ENCODE measurements around the gene WDFY1.

Gene WDFY1

GRCh38 chr2:223944703-223945531, at the start of gene WDFY1:
Gene WDFY1, minus strand, starts transcription at chr2:223945335. Its CDS starts 51 bp downstream, at chr2:223945284.
- in situ Hi-C loops (cut with MboI; ENCODE audit: low sequenced_read_pairs), result no loop called here

- in situ Hi-C loops (cut with MboI; ENCODE audit: low sequenced_read_pairs), result loop anchor here (10.0 kb wide), 1 partner anchor 270 kb away; no protein-coding TSS in a partner anchor
Observed at GRCh38 chr2:223994562-223995162, 49.5 kb upstream of the WDFY1 start.

GRCh38 chr2:223993634-223994232, 48.6 kb upstream of the WDFY1 start:
- in situ Hi-C loops (cut with MboI; ENCODE audit: low sequenced_read_pairs), result loop anchor here (10.0 kb wide), 1 partner anchor 271 kb away; no protein-coding TSS in a partner anchor

GRCh38 chr2:223991611-223992010, 46.5 kb upstream of the WDFY1 start:
- in situ Hi-C loops (cut with MboI; ENCODE audit: low sequenced_read_pairs), result loop anchor here (10.0 kb wide), 1 partner anchor 273 kb away; no protein-coding TSS in a partner anchor

GRCh38 chr2:223989856-223990232, 44.7 kb upstream of the WDFY1 start:
- in situ Hi-C loops (cut with MboI; ENCODE audit: low sequenced_read_pairs), result loop anchor here (10.0 kb wide), 2 partner anchors 275 to 655 kb away; no protein-coding TSS in a partner anchor

GRCh38 chr2:223989206-223989855, 44.2 kb upstream of the WDFY1 start:
- in situ Hi-C loops (cut with MboI; ENCODE audit: low sequenced_read_pairs), result loop anchor here (10.0 kb wide), 1 partner anchor 655 kb away; no protein-coding TSS in a partner anchor

GRCh38 chr2:223981241-223981640, 36.1 kb upstream of the WDFY1 start:
- in situ Hi-C loops (cut with MboI; ENCODE audit: low sequenced_read_pairs), result loop anchor here (10.0 kb wide), 1 partner anchor 664 kb away; no protein-coding TSS in a partner anchor

GRCh38 chr2:223980803-223981202, 35.7 kb upstream of the WDFY1 start:
- in situ Hi-C loops (cut with MboI; ENCODE audit: low sequenced_read_pairs), result loop anchor here (10.0 kb wide), 1 partner anchor 664 kb away; no protein-coding TSS in a partner anchor

GRCh38 chr2:223980397-223980735, 35.2 kb upstream of the WDFY1 start:
- in situ Hi-C loops (cut with MboI; ENCODE audit: low sequenced_read_pairs), result loop anchor here (10.0 kb wide), 1 partner anchor 664 kb away; no protein-coding TSS in a partner anchor

- in situ Hi-C loops (cut with MboI; ENCODE audit: low sequenced_read_pairs), result loop anchor here (10.0 kb wide), 1 partner anchor 665 kb away; no protein-coding TSS in a partner anchor
Observed at GRCh38 chr2:223979730-223980396, 34.7 kb upstream of the WDFY1 start.

- in situ Hi-C loops (cut with MboI; ENCODE audit: low sequenced_read_pairs), result no loop called here
Observed at GRCh38 chr2:223978451-223978850, 33.3 kb upstream of the WDFY1 start.

GRCh38 chr2:223976635-223977226, 31.6 kb upstream of the WDFY1 start:
- in situ Hi-C loops (cut with MboI; ENCODE audit: low sequenced_read_pairs), result no loop called here

GRCh38 chr2:223973606-223974005, 28.5 kb upstream of the WDFY1 start:
- in situ Hi-C loops (cut with MboI; ENCODE audit: low sequenced_read_pairs), result no loop called here

- in situ Hi-C loops (cut with MboI; ENCODE audit: low sequenced_read_pairs), result no loop called here
Observed at GRCh38 chr2:223972656-223973102, 27.5 kb upstream of the WDFY1 start.

GRCh38 chr2:223971731-223972130, 26.6 kb upstream of the WDFY1 start:
- in situ Hi-C loops (cut with MboI; ENCODE audit: low sequenced_read_pairs), result no loop called here

GRCh38 chr2:223970343-223971128, 25.4 kb upstream of the WDFY1 start:
- in situ Hi-C loops (cut with MboI; ENCODE audit: low sequenced_read_pairs), result no loop called here

- in situ Hi-C loops (cut with MboI; ENCODE audit: low sequenced_read_pairs), result no loop called here
Observed at GRCh38 chr2:223969856-223970255, 24.7 kb upstream of the WDFY1 start.

- in situ Hi-C loops (cut with MboI; ENCODE audit: low sequenced_read_pairs), result no loop called here
Observed at GRCh38 chr2:223969315-223969714, 24.2 kb upstream of the WDFY1 start.

- in situ Hi-C loops (cut with MboI; ENCODE audit: low sequenced_read_pairs), result no loop called here
Observed at GRCh38 chr2:223967981-223968380, 22.8 kb upstream of the WDFY1 start.
